SH-SY5Y (cell line): ENCODE measurements around the gene NFAT5.

ENCODE experiments used
- GATA2 ChIP-seq: IDR thresholded peaks from 2 replicates; pipeline ENCODE4 v1.6.1; 2011; ENCODE audit warnings: mild to moderate bottlenecking, low read depth, low read length
- GATA3 ChIP-seq: IDR thresholded peaks from 2 replicates; pipeline ENCODE4 v1.6.1; 2011; ENCODE audit warnings: low read depth, mild to moderate bottlenecking, low read length, moderate library complexity

- no peak for TF ChIP-seq GATA3
- TF ChIP-seq GATA2, result no peak
Observed at GRCh38 chr16:69616082-69616481, 50.3 kb downstream of the NFAT5 start.
